Osteocyte (in vitro differentiated cells): ENCODE results near the gene GAGE12H. TPM values are rescaled to one million over a fixed set of nuclear protein-coding genes. Genes with fewer than 3 reads are reported as not detected.

Experiments used
- DNase-seq: peaks from one replicate; pipeline ENCODE4 v3.0.0; 2021; ENCODE audit warnings: mixed read lengths; ENCODE audit not compliant: unreplicated experiment; ENCODE audit errors: extremely low spot score
- H3K27ac Mint-ChIP-seq: one replicate; pipeline ENCODE4 v1.8.0; 2021; ENCODE audit warnings: mild to moderate bottlenecking, mixed read lengths; ENCODE audit not compliant: unreplicated experiment
- H3K27me3 Mint-ChIP-seq: one replicate; pipeline ENCODE4 v1.8.0; 2021; ENCODE audit warnings: mixed read lengths; ENCODE audit not compliant: unreplicated experiment
- H3K36me3 Mint-ChIP-seq: one replicate; pipeline ENCODE4 v1.8.0; 2021; ENCODE audit warnings: mixed read lengths; ENCODE audit not compliant: unreplicated experiment
- H3K4me1 Mint-ChIP-seq: one replicate; pipeline ENCODE4 v1.8.0; 2021; ENCODE audit warnings: mixed read lengths; ENCODE audit not compliant: unreplicated experiment
- H3K4me3 Mint-ChIP-seq: one replicate; pipeline ENCODE4 v1.8.0; 2021; ENCODE audit warnings: mild to moderate bottlenecking, moderate library complexity, mixed read lengths; ENCODE audit not compliant: unreplicated experiment
- H3K9me3 Mint-ChIP-seq: one replicate; pipeline ENCODE4 v1.8.0; 2021; ENCODE audit warnings: mixed read lengths; ENCODE audit not compliant: unreplicated experiment
- CTCF ChIP-seq: fragments of 200-600 bp; sonication (generic); IDR thresholded peaks from 2 replicates; pipeline ENCODE4 v1.5.0; 2021; ENCODE audit warnings: antibody characterized with exemption, mild to moderate bottlenecking, moderate library complexity
- total RNA-seq: library from RNA; stranded (reverse); gene quantifications from 2 replicates; pipeline ENCODE4 v1.2.1, GENCODE V29; 2021

GAGE12H gene
- total RNA-seq, 1 donor from 2014 or later: not detected

- Mint-ChIP-seq H3K9me3 (no peaks in the 10 kb centered on the region), H3K27ac (no peak overlapping the region)
Observed at GRCh38 chrX:49610718-49611310, 31.1 kb downstream of the GAGE12H start.

GRCh38 chrX:49618574-49618973, 38.8 kb downstream of the GAGE12H start:
- Mint-ChIP-seq H3K9me3 (peaks cover 5% of the 10 kb centered on the region), H3K4me3 (no peak overlapping the region), H3K4me1 (no peaks in the 10 kb centered on the region), H3K36me3 (no peaks in the 10 kb centered on the region), H3K27ac (no peak overlapping the region), H3K27me3 (no peaks in the 10 kb centered on the region)
- no peak for DNase-seq
- TF ChIP-seq CTCF: no peak

More at GRCh38 chrX:49610718-49611310, 31.1 kb downstream of the GAGE12H start:
- Mint-ChIP-seq H3K27me3 (peaks cover 6% of the 10 kb centered on the region), H3K4me3 (no peak overlapping the region), H3K36me3 (no peaks in the 10 kb centered on the region), H3K4me1 (no peaks in the 10 kb centered on the region)
- no peak for DNase-seq
- no peak for TF ChIP-seq CTCF

GRCh38 chrX:49627086-49627777, 47.5 kb downstream of the GAGE12H start:
- H3K9me3 Mint-ChIP-seq: peaks cover 9% of the 10 kb centered on the region
- TF ChIP-seq CTCF: no peak
- H3K4me1 Mint-ChIP-seq: no peaks in the 10 kb centered on the region
- no peak for DNase-seq
- no peaks in the 10 kb centered on the region for H3K36me3 Mint-ChIP-seq
- no peaks in the 10 kb centered on the region for H3K27me3 Mint-ChIP-seq
- no peak overlapping the region for H3K4me3 Mint-ChIP-seq
- H3K27ac Mint-ChIP-seq: no peak overlapping the region

Other genes with a start within 250 kb of the GAGE12H start
- gene GAGE13, start 248.4 kb upstream of the GAGE12H start, total RNA-seq: not detected in 2 replicates
- not detected in 2 replicates for gene GAGE12C, start 47.8 kb upstream of the GAGE12H start, total RNA-seq
- not detected in 2 replicates for gene GAGE12D, start 38.2 kb upstream of the GAGE12H start, total RNA-seq
- not detected in 2 replicates for gene GAGE12E, start 28.7 kb upstream of the GAGE12H start, total RNA-seq
- not detected in 2 replicates for gene GAGE12F, start 19.1 kb upstream of the GAGE12H start, total RNA-seq
- not detected in 2 replicates for gene GAGE12G, start 9.5 kb upstream of the GAGE12H start, total RNA-seq
- not detected in 2 replicates for gene GAGE2A, start 9.5 kb downstream of the GAGE12H start, total RNA-seq
- gene GAGE1, start 19.1 kb downstream of the GAGE12H start, total RNA-seq: not detected in 2 replicates
- not detected in 2 replicates for gene PAGE1, start 116.0 kb downstream of the GAGE12H start, total RNA-seq
- gene PAGE4, start 249.4 kb downstream of the GAGE12H start, total RNA-seq: not detected in 2 replicates